HCT116 (cell line): ENCODE measurements around the gene AGER. TPM values are rescaled to one million over a fixed set of nuclear protein-coding genes. Genes with fewer than 3 reads are reported as not detected.

Experiments used
- ATAC-seq: fragments of 200-7000 bp; cut with Tn5 transposase; 2 replicates; pipeline ENCODE4 v1.9.1; 2020; ENCODE audit warnings: mild to moderate bottlenecking, moderate library complexity
- BruUV-seq: library from RNA; stranded (reverse); fragments of 400-500 nt; replicated peaks from 2 replicates; lab custom pipeline; 2021; lab: Mats Ljungman, UMichigan
- CTCF ChIA-PET: fragments of 300-600 bp; sonication (Branson Sonifier 250); formaldehyde crosslinking; loops from one replicate; lab custom pipeline; 2021; ENCODE audit warnings: antibody characterized with exemption; lab: Charles Lee
- POLR2A ChIA-PET: fragments of 300-600, 350-600 bp; sonication (Branson Sonifier 250); formaldehyde crosslinking; loops from one replicate; lab custom pipeline; 2021; ENCODE audit warnings: antibody characterized with exemption; lab: Charles Lee
- RAD21 ChIA-PET, 2 experiments: fragments of 300-600 bp; sonication (Branson Sonifier 250); formaldehyde crosslinking; loops; one replicate each; lab custom pipeline; 2023; ENCODE audit warnings: low total read pairs in 2 of 2; ENCODE audit not compliant: uncharacterized antibody in 2 of 2, unreplicated experiment in 2 of 2, low non-redundant PET in 1 of 2; lab: Charles Lee
- DNase-seq: peaks from one replicate; pipeline ENCODE4 v3.0.0-alpha.2; 2010; ENCODE audit warnings: low read depth, low spot score
- H2AFZ ChIP-seq: fragments of 200-600 bp; shearing (Covaris generic), sonication (generic); 2 replicates; pipeline ENCODE4 v1.6.1; 2017; ENCODE audit warnings: low read depth, mixed run types, mixed read lengths, antibody characterized with exemption, low read length; ENCODE audit not compliant: poor library complexity, severe bottlenecking
- H3K27ac ChIP-seq: 2 replicates; pipeline ENCODE4 v1.5.1; 2012; ENCODE audit warnings: low read depth, low read length
- H3K27me3 ChIP-seq: fragments of 200-600 bp; sonication (generic); 2 replicates; pipeline ENCODE4 v1.6.1; 2016; ENCODE audit warnings: mixed run types, low read length, mixed read lengths; ENCODE audit not compliant: insufficient read depth
- H3K36me3 ChIP-seq, 2 experiments: fragments of 200-500 bp in 1 of 2; fragments of 200-600 bp in 1 of 2; sonication (Bioruptor generic) in 1 of 2; sonication (generic) in 1 of 2; 2 replicates each; pipeline versions ENCODE4 v1.5.1 to v1.6.1; 2014 to 2016; ENCODE audit warnings: low read length in 2 of 2, inconsistent platforms in 1 of 2, mixed read lengths in 1 of 2, mixed run types in 1 of 2; ENCODE audit not compliant: insufficient read depth in 2 of 2, control insufficient read depth in 1 of 2
- H3K4me1 ChIP-seq, 2 experiments: fragments of 200-600 bp in 1 of 2; sonication (generic) in 1 of 2; 2 replicates each; pipeline versions ENCODE4 v1.5.1 to v1.6.1; 2012 to 2017; ENCODE audit warnings: low read length in 2 of 2, inconsistent platforms in 1 of 2, mild to moderate bottlenecking in 1 of 2, mixed read lengths in 1 of 2, mixed run types in 1 of 2, moderate library complexity in 1 of 2; ENCODE audit not compliant: insufficient read depth in 2 of 2, control insufficient read depth in 1 of 2
- H3K4me2 ChIP-seq: fragments of 200-600 bp; sonication (generic); 2 replicates; pipeline ENCODE4 v1.6.1; 2017; ENCODE audit warnings: mixed run types, low read length, mixed read lengths
- H3K4me3 ChIP-seq, 2 experiments: fragments of 200-600 bp in 1 of 2; sonication (generic) in 1 of 2; replicated peaks in 1 of 2; 2 replicates each; pipeline ENCODE4 v1.5.1; 2011 to 2016; ENCODE audit warnings: low read length in 2 of 2, control low read depth in 1 of 2, low read depth in 1 of 2, mild to moderate bottlenecking in 1 of 2, mixed read lengths in 1 of 2, mixed run types in 1 of 2
- H3K79me2 ChIP-seq: fragments of 200-600 bp; sonication (generic); 2 replicates; pipeline ENCODE4 v1.6.1; 2017; ENCODE audit warnings: mild to moderate bottlenecking, mixed run types, low read length, moderate library complexity, mixed read lengths; ENCODE audit not compliant: insufficient read depth
- H3K9ac ChIP-seq: fragments of 200-600 bp; sonication (generic); 2 replicates; pipeline ENCODE4 v1.6.1; 2016; ENCODE audit warnings: low read length, mixed read lengths
- H3K9me2 ChIP-seq: fragments of 200-600 bp; sonication (generic), shearing (Covaris generic); 2 replicates; pipeline ENCODE4 v1.6.1; 2017; ENCODE audit warnings: mixed run types, mild to moderate bottlenecking, moderate library complexity; ENCODE audit not compliant: insufficient read depth
- H3K9me3 ChIP-seq, 2 experiments: fragments of 200-500 bp in 1 of 2; fragments of 200-600 bp in 1 of 2; sonication (Bioruptor generic) in 1 of 2; sonication (generic) in 1 of 2; 2 replicates each; pipeline ENCODE4 v1.6.1; 2014 to 2017; ENCODE audit warnings: low read length in 2 of 2, mixed read lengths in 2 of 2, inconsistent platforms in 1 of 2, low read depth in 1 of 2, mild to moderate bottlenecking in 1 of 2, mixed run types in 1 of 2, moderate library complexity in 1 of 2; ENCODE audit not compliant: control insufficient read depth in 1 of 2, insufficient read depth in 1 of 2
- H4K20me1 ChIP-seq: fragments of 200-600 bp; sonication (generic), shearing (Covaris generic); 2 replicates; pipeline ENCODE4 v1.6.1; 2017; ENCODE audit warnings: mixed run types, mild to moderate bottlenecking, moderate library complexity; ENCODE audit not compliant: insufficient read depth
- CBX3 ChIP-seq: IDR thresholded peaks from 2 replicates; pipeline ENCODE4 v1.6.1; 2012; ENCODE audit warnings: low read depth
- CEBPB ChIP-seq: IDR thresholded peaks from 2 replicates; pipeline ENCODE4 v1.6.1; 2012; ENCODE audit warnings: low read depth
- CTCF ChIP-seq, 3 experiments: fragments of 200-600 bp in 1 of 3; sonication (generic) in 1 of 3; IDR thresholded peaks in 2 of 3; conservative IDR thresholded peaks in 1 of 3; 2 replicates each; pipeline ENCODE4 v1.5.1; 2012 to 2017; ENCODE audit warnings: low read depth in 2 of 3, low read length in 2 of 3, antibody characterized with exemption in 1 of 3, borderline replicate concordance in 1 of 3, control low read depth in 1 of 3, mild to moderate bottlenecking in 1 of 3, mixed read lengths in 1 of 3, mixed run types in 1 of 3, moderate library complexity in 1 of 3; ENCODE audit not compliant: insufficient read depth in 1 of 3
- ELF1 ChIP-seq: IDR thresholded peaks from 2 replicates; pipeline ENCODE4 v1.6.1; 2012; ENCODE audit warnings: low read depth, borderline replicate concordance
- EZH2phosphoT487 ChIP-seq: fragments of 200-600 bp; IDR thresholded peaks from 2 replicates; pipeline ENCODE4 v1.6.1; 2018; ENCODE audit warnings: antibody characterized with exemption, borderline replicate concordance
- FOSL1 ChIP-seq: IDR thresholded peaks from 2 replicates; pipeline ENCODE4 v1.6.1; 2012; ENCODE audit warnings: low read depth
- JUND ChIP-seq: IDR thresholded peaks from 2 replicates; pipeline ENCODE4 v1.6.1; 2012
- MAX ChIP-seq: IDR thresholded peaks from 2 replicates; pipeline ENCODE4 v1.6.1; 2012
- POLR2A ChIP-seq: IDR thresholded peaks from 2 replicates; pipeline ENCODE4 v1.7.0; 2011; ENCODE audit warnings: borderline replicate concordance; ENCODE audit not compliant: insufficient read depth, insufficient read length; ENCODE audit errors: extremely low read depth
- POLR2AphosphoS5 ChIP-seq: IDR thresholded peaks from 2 replicates; pipeline ENCODE4 v1.6.1; 2011; ENCODE audit warnings: mild to moderate bottlenecking, low read depth, low read length, moderate library complexity
- RAD21 ChIP-seq: IDR thresholded peaks from 2 replicates; pipeline ENCODE4 v1.6.1; 2012; ENCODE audit warnings: low read depth, mild to moderate bottlenecking
- REST ChIP-seq: IDR thresholded peaks from 2 replicates; pipeline ENCODE4 v1.6.1; 2012; ENCODE audit warnings: low read depth
- SIN3A ChIP-seq: IDR thresholded peaks from 2 replicates; pipeline ENCODE4 v1.6.1; 2012; ENCODE audit warnings: low read depth
- SP1 ChIP-seq: IDR thresholded peaks from 2 replicates; pipeline ENCODE4 v1.6.1; 2012; ENCODE audit warnings: low read depth
- SRF ChIP-seq: IDR thresholded peaks from 2 replicates; pipeline ENCODE4 v1.6.1; 2012; ENCODE audit warnings: low read depth
- TCF7L2 ChIP-seq: IDR thresholded peaks from 2 replicates; pipeline ENCODE4 v1.7.0; 2011; ENCODE audit warnings: borderline replicate concordance, inconsistent platforms; ENCODE audit not compliant: insufficient read depth, insufficient read length; ENCODE audit errors: extremely low read depth
- YY1 ChIP-seq: IDR thresholded peaks from 2 replicates; pipeline ENCODE4 v1.6.1; 2011; ENCODE audit warnings: low read length, low read depth, moderate library complexity, mild to moderate bottlenecking; ENCODE audit not compliant: insufficient replicate concordance; ENCODE audit errors: extremely low read depth
- ZBTB33 ChIP-seq: IDR thresholded peaks from 2 replicates; pipeline ENCODE4 v1.6.1; 2011; ENCODE audit warnings: mild to moderate bottlenecking, low read length, moderate library complexity; ENCODE audit not compliant: insufficient replicate concordance; ENCODE audit errors: extremely low read depth
- ZFX ChIP-seq: fragments of 450-650 bp; IDR thresholded peaks from 2 replicates; pipeline ENCODE4 v1.6.1; 2017
- intact Hi-C: fragments of 100-400 bp; cut with micrococcal nuclease; formaldehyde crosslinking; loops from 2 replicates; pipeline ENCODE4 v1.10.0; 2022
- total RNA-seq: library from RNA; stranded (reverse); gene quantifications from one replicate; pipeline ENCODE4 v1.2.1, GENCODE V29; 2021; ENCODE audit not compliant: unreplicated experiment

The AGER gene
- total RNA-seq, 1 experiment from 2014 or later: 22.6 TPM

- Histone ChIP-seq H3K9ac (peak within 1 kb of the TSS; percentile 93), H3K4me3 (peak within 1 kb of the TSS; percentile 93 to 95), H3K4me2 (peak within 1 kb of the TSS; percentile 95), H3K36me3 (peaks cover 0 to 6% of the 10 kb centered on the region in 2 experiments; a peak in 1 of 4 replicates), H3K9me3 (no peaks in the 10 kb centered on the region)
- ATAC-seq (no peak), DNase-seq (no peak)
- POLR2A ChIA-PET: interaction anchor here (0.9 to 1.1 kb wide), 2 partner anchors 24 to 25 kb away, joined by 3 read pairs; partner anchors contain the start of gene ATF6B
- TF ChIP-seq EZH2phosphoT487: no peak
- no peak for TF ChIP-seq POLR2AphosphoS5
- TF ChIP-seq RAD21: no peak
- no peak for TF ChIP-seq CEBPB
- no peak for TF ChIP-seq ELF1
- TF ChIP-seq TCF7L2: no peak
- TF ChIP-seq SRF: no peak
- TF ChIP-seq ZFX: no peak
- TF ChIP-seq YY1: no peak
- TF ChIP-seq JUND: no peak
- TF ChIP-seq POLR2A: no peak
- no peak for TF ChIP-seq CBX3
- no peak for TF ChIP-seq SP1
- no peak for TF ChIP-seq REST
- TF ChIP-seq MAX: no peak
- TF ChIP-seq SIN3A: no peak
- no peak for TF ChIP-seq CTCF (IDR thresholded peaks at IDR 0.05 in 2 of 3, conservative IDR thresholded peaks at IDR 0.05 in 1 of 3; ENCODE audit: borderline replicate concordance in 1 of 3, insufficient read depth in 1 of 3, low read depth in 2 of 3, low read length in 2 of 3)
- TF ChIP-seq FOSL1: no peak
- no peak for TF ChIP-seq ZBTB33
- TF ChIP-seq, all 23 proteins: peak for 0
- Histone ChIP-seq H4K20me1 (no peaks in the 10 kb centered on the region), H3K9me2 (no peaks in the 10 kb centered on the region), H3K4me1 (peaks cover 12 to 25% of the 10 kb centered on the region in 2 experiments), H3K27me3 (no peaks in the 10 kb centered on the region), H3K79me2 (peaks cover 16% of the 10 kb centered on the region), H2AFZ (no peak within 1 kb of the TSS), H3K27ac (peak within 1 kb of the TSS; percentile 98)
- ChIA-PET RAD21 (no interaction called here), CTCF (interaction anchor here (0.7 kb wide), 1 partner anchor 716 kb away, joined by 4 read pairs; no protein-coding TSS in a partner anchor)
- no TSS peak for BruUV-seq
- intact Hi-C loops: no loop called here
Observed at GRCh38 chr6:32151863-32152768, 31.9 kb downstream of the AGER start, which contains the start of gene PRRT1. Gene PRRT1, minus strand, starts transcription at chr6:32151939. Its CDS starts 112 bp downstream, at chr6:32151827.
